HG03064 (cell line): Measurements from ENCODE around the gene NFATC2IP.
"Not testable (repeated sequence)": the region's sequence is repeated elsewhere in the genome, so short reads cannot be mapped to it uniquely, and the experiment has no call there.

ENCODE experiments used
- ATAC-seq: cut with Tn5 transposase; IDR thresholded peaks from one replicate; pipeline ENCODE4 v1.9.1; 2021; ENCODE audit warnings: low read depth; ENCODE audit not compliant: unreplicated experiment

The NFATC2IP gene

DNA sequence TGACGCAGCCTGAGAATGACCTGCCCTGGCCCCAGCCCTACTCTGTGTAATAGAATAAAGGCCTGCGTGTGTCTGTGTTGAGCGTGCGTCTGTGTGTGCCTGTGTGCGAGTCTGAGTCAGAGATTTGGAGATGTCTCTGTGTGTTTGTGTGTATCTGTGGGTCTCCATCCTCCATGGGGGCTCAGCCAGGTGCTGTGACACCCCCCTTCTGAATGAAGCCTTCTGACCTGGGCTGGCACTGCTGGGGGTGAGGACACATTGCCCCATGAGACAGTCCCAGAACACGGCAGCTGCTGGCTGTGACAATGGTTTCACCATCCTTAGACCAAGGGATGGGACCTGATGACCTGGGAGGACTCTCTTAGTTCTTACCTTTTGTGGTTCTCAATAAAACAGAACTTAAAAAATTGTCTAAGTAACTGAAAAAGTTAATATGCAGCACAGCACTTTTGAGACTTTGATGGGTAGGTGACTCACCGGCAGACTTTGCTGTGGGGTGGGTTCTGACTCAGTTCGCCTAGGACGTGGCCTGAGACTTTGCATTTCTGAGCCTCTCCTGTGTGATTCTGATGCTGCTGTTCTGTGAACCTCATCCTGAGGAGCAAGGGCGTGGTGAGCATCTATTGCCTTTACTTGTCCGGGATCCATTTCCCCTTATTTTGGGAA lies 39.8 kb downstream of the NFATC2IP start:
- no peak for ATAC-seq

DNA sequence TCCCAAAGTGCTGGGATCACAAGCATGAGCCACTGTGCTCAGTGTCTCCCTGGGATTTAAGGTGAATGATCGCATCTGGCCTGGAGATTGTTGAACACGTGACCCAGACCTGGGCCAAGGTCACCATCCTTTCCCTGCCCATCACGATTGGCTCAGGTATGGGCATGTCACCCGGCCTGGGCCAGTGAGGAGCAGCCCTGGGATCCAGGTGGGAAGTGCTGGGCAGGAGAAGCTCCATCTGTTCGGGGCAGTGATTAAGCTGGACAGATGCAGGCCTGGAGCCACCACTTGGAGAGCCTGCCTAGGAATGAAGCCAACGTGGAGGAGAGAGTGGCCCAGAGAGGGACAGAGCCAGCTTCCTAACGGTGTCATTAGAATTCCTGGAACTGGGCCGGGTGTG lies 41.0 kb downstream of the NFATC2IP start:
- no peak for ATAC-seq

DNA sequence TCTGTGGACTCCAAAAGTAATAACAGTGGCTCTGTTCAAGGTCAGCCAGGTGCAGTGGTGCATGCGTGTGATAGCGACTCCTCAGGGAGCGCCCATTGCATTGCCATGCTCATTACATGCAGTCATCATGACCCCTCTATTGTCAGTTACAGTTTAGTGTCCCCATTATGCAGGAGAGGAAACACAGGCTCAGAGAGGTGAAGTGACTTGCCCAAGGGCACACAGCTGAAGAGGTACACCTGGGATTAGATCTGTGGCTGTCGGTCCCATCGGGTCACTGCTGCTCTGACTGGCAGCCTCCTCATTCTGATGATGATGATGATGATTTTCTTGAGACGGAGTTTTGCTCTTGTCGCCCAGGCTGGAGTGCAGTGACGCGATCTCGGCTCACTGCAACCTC lies 41.8 kb downstream of the NFATC2IP start:
- no peak for ATAC-seq

DNA sequence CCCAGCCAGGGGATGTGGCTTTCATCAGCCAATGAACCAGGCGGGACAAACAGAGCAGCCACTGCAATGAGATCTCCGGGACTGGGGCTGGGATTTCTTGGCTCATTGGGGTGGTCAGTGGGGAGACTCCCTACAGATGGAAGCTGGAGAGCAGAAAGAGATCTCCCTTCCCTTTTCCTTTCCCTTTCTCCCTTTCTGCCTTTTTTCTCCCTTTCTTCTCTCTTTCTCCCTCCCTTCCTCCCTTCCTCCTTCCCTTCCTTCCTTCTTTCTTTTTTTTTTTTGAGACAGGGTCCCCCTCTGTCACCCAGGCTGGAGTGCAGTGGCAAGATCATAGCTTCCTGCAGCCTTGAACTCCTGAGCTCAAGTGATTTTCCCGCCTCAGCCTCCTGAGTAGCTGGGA lies 48.1 kb downstream of the NFATC2IP start:
- no peak for ATAC-seq

DNA sequence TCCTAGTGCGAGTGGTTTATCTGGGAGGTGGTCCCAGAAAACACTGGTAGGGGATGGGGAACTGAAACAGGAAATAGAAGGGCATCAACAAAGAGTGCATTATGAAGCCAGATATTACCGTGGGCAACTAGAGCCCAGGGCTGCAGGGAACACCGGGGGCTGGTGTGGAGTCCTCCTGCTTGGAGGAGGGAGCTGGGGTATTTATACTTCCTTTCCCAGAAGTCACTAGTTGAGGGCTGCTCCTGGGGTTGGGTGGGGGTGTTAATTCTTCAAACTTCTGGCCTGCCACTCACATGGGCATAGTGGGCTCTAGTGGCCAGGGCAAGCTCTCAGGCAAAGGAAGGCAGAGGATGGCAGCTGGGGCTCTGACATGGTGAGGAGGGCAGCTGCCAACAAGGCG lies 48.8 kb downstream of the NFATC2IP start:
- no peak for ATAC-seq

DNA sequence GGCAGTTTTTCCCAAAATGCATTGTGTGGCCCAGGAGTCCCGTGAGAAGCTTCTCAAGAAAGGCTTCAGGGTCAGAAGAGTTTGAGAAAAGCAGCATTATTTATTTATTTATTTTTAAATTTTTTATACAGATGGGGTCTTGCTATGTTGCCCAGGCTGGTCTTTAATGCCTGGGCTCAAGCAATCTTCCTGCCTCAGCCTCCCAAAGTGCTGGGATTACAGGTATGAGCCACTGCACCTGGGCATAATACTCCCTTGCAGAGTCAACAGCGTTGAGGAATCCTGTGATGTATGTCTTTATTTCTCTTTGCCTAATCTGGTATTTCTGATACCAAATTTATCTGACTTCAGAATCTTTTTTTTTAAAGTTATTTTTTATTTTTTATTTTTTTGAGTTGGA lies 49.3 kb downstream of the NFATC2IP start:
- no peak for ATAC-seq

DNA sequence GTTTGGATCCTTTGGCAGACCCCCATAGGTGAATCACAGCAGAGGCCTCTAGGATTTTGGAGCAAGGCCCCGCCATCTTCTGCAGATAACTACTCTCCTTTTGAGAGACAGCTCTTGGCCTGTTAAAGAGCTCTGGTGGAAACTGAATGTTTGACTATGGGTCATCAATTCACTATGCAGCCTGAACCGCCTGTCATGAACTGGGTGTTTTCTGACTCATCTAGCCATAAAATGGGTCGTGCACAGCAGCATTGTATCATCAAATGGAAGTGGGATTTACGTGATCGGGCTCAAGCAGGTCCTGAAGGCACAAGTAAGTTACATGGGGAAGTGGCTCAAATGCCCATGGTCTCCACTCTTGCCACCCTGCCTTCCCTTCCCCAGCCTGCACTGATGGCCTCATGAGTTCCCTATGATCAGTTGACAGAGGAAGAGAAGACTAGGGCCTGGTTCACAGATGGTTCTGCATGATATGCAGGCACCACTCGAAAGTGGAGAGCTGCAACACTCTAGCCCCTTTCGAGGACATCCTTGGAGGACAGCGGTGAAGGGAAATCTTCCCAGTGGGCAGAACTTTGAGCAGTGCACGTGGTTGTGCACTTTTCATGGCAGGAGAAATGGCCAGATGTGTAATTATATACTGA lies 53.9 kb downstream of the NFATC2IP start:
- not testable (repeated sequence) for ATAC-seq

DNA sequence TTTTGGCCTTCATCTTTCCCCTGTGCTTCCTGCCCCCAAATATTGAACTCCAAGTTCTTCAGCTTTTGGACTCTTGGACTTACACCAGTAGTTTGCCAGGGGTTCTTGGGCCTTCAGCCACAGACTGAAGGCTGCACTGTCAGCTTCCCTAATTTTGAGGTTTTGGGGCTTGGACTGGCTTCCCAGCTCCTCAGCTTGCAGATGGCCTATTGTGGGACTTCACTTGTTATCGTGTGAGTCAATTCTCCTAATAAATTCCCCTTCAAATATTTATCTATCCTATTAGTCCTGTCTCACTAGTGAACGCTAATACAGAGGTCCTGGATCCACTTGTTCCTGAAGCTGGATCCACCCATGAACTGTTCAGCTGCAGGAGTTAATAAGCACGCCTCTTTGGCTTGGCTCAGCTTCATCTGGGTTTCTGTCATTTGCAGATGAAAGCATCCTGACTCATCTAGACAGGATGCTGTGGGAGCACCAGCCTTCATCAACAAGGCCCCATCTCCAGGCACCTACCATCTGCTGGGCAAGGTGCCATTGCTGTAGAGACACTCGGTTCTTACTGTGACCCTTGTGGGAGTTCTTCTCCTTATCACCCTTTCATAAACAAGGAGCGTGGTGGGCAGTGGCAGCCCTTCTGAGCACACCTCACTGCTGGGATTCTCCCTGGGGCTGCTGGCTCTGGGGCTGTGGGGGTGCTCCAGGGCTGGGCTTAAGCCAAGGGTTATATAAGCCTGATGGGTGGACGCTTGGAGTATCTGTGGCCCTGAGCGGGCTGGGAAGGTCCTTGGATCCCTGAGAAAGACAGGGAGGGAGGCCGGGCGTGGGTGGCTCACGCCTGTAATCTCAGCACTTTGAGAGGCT lies 57.2 kb downstream of the NFATC2IP start:
- no peak for ATAC-seq

DNA sequence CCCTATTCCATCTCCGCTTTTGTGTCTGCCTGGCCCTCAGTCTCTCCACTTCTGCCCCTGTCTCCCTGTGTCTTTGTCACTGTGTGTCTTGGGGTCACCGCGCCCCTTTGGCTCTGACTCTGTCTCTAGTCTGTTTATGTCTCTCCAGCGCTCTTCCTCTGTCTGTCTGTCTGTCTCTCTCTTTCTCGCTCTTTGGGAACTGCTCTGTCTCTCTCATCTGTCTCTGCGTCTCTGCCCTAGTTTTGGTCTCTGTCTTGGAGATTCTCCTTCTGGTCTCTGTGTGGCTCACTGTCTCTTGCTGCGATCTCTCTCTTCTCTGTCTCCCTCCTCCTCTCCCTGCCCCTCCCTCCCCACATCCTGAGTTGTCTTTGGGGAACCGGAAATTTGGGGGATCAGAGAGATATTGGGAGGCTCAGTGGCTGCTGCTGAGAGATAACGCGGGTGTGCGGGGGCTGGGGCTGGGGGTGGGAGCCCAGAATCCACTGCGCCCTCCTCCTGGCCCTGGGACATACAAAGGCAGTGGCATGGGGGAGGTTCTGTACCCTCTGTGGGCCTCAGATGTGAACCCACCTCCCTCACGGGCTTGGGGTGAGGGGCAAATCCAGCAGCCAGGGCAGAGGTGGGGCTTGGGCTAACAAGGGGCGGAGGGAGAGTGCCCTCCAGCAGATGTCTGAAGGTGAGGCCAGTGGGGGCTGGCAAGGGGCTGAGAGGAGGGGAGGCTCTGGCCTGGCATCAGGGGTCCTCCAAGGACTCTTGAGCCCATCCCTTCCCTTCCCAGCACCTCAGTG lies 58.5 kb downstream of the NFATC2IP start:
- no peak for ATAC-seq

DNA sequence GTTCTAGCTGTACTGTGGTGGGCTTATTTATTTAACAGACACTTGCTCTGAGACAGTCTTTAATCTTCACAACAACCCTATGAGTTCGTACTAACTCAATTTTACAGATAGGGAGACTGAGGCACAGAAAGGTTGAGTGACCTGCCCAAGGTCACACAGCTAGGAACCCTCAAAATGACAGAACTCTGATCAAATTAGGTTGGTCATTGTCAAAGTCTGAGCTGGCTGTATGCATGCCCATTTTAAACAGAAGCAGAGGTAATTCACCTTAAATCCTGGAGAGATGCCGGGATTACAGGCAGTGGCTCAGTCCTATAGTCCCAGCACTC lies 59.1 kb downstream of the NFATC2IP start:
- no peak for ATAC-seq

DNA sequence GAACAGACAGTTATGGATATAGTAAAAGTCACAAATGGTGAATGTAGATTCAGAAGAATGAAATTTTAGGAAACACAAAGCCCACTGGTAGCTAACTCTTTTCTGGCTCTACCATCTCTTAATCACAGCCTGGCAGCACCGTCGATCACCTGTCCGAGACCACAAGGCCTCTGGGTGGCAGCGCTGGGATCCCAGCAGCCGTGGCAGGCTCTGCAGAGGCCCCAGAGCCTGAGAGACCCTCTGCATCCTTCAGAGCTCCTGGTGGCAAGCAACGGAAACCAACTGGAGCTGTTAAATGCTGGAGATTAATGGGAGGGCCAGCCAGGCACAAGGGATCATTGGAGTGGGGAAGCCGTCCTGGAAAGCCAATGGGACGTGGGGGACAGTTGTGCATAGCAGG lies 60.4 kb downstream of the NFATC2IP start:
- no peak for ATAC-seq

DNA sequence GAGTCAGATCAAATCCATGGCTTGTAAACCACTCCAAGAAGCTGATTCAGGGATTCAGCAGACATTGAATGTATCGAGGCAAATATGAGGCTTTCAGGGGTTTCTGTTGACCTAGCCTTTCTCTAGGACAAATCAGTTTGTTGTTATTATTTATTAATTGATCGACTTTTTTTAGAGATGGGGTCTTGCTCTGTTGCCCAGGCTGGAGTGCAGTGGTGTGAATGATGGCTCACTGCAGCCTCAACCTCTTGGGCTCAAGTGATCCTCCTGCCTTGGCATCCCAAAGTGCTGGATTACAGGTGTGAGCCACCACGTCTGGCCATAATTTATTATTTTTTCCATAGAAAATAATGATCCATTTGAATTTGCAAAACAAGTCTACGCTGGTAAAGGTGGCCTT lies 61.1 kb downstream of the NFATC2IP start:
- ATAC-seq: no peak

DNA sequence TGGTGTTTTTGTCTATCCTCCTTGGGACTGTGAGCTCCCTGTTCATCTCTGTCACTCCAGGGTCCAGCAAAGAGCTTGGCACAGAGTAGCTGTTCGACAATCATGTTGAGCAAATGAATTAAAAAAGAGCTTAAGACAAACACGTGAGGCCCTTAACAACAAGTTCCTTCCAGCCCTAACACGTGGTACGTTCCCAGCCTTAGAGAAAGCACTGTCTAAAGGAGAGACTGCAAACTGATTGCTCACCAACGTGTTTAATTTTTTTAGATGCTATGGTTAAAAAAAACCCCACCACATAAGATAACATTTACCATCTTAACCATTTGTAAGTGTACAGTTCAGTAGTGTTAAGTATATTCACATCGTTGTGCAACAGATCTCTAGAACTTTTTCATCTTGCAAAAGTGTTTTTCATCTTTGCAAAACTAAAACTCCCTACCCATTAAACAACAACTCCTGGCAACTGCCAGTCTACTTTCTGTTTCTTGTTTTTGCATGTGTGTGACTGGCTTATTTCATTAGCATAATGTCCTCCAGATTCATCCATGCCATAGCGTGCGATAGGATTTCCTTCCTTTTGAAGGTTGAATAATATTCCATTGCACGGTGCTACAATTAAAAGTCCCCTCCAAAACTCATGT lies 62.3 kb downstream of the NFATC2IP start:
- no peak for ATAC-seq

DNA sequence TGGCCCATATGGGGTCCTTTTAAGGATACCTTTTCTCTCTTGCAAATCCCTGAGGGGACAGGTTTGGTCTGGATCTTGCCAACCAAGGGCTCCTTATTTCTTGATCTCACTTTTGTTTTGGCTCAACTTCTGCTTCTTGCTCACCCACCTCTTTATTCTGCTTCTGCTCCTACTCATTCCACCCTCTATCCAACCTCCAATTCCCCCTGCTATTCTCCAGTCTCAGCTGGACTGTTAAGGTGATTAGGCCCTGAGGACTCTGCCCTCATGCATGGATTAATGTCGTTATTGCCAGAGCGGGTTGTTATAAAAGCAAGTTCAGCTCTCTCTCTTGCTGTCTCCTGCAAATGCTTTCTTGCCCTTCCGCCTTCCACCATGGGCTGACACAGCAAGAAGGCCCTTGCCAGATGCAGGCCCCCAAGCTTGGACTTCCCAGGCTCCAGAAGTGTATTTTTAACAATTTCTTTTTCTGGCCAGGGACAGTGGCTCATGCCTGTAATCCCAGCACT lies 63.9 kb downstream of the NFATC2IP start:
- no peak for ATAC-seq
